GM19099 (cell line): ENCODE measurements around the gene AOPEP.

Source experiments
- POLR2A ChIP-seq: IDR thresholded peaks from 3 replicates; pipeline ENCODE4 v1.6.1; 2011; ENCODE audit warnings: low read depth; ENCODE audit not compliant: insufficient read length; ENCODE audit errors: extremely low read depth

Gene AOPEP

GRCh38 chr9:95009459-95009858, 283.0 kb downstream of the AOPEP start:
- TF ChIP-seq POLR2A = no peak

GRCh38 chr9:95010431-95010838, 283.9 kb downstream of the AOPEP start:
- no peak for TF ChIP-seq POLR2A

- no peak for TF ChIP-seq POLR2A
Observed at GRCh38 chr9:95012035-95012708, 285.7 kb downstream of the AOPEP start.

GRCh38 chr9:95012902-95013301, 286.4 kb downstream of the AOPEP start:
- TF ChIP-seq POLR2A = no peak

GRCh38 chr9:95014917-95015316, 288.4 kb downstream of the AOPEP start:
- TF ChIP-seq POLR2A = no peak

GRCh38 chr9:95015569-95015968, 289.1 kb downstream of the AOPEP start:
- no peak for TF ChIP-seq POLR2A

GRCh38 chr9:95017062-95017461, 290.6 kb downstream of the AOPEP start:
- TF ChIP-seq POLR2A = no peak

- TF ChIP-seq POLR2A = no peak
Observed at GRCh38 chr9:95017661-95018060, 291.2 kb downstream of the AOPEP start.

- TF ChIP-seq POLR2A = no peak
Observed at GRCh38 chr9:95018099-95018936, 291.8 kb downstream of the AOPEP start.

- no peak for TF ChIP-seq POLR2A
Observed at GRCh38 chr9:95021166-95021886, 294.8 kb downstream of the AOPEP start.

GRCh38 chr9:95022657-95023056, 296.2 kb downstream of the AOPEP start:
- TF ChIP-seq POLR2A = no peak

GRCh38 chr9:95023217-95024003, 296.9 kb downstream of the AOPEP start:
- no peak for TF ChIP-seq POLR2A

- TF ChIP-seq POLR2A = no peak
Observed at GRCh38 chr9:95024097-95024671, 297.7 kb downstream of the AOPEP start.

GRCh38 chr9:95025213-95026147, 299.0 kb downstream of the AOPEP start:
- TF ChIP-seq POLR2A = no peak

GRCh38 chr9:95026148-95026524, 299.6 kb downstream of the AOPEP start:
- no peak for TF ChIP-seq POLR2A
